T-helper 1 cell treated with Interleukin-12 subunit alpha and Interleukin-12 subunit beta and Interleukin-4 antibody, amounts not matched to agents 30 ng/mL and 1 ng/mL, for 36 hours (primary cell): ENCODE results near the gene TMEM50B. TPM values are rescaled to one million over a fixed set of nuclear protein-coding genes. Genes with fewer than 3 reads are reported as not detected.
"Not testable (repeated sequence)": the region's sequence is repeated elsewhere in the genome, so short reads cannot be mapped to it uniquely, and the experiment has no call there.

Experiments
- intact Hi-C: fragments of 100-400 bp; cut with micrococcal nuclease; formaldehyde crosslinking; loops from one replicate; pipeline ENCODE4 v1.15.1; 2024
- total RNA-seq: library from RNA; stranded (reverse); gene quantifications from 2 replicates; pipeline ENCODE4 v1.2.3, GENCODE V29; 2022

Gene TMEM50B
- total RNA-seq, 1 donor from 2014 or later = 37.8 TPM

GRCh38 chr21:33433001-33433400, 46.8 kb downstream of the TMEM50B start:
- intact Hi-C loops = no loop called here

- intact Hi-C loops = no loop called here
Measured at GRCh38 chr21:33432496-33432895, 47.3 kb downstream of the TMEM50B start.

- intact Hi-C loops = no loop called here
Measured at GRCh38 chr21:33430858-33431257, 48.9 kb downstream of the TMEM50B start.

- intact Hi-C loops = no loop called here
Measured at GRCh38 chr21:33428669-33429068, 51.1 kb downstream of the TMEM50B start.

- intact Hi-C loops = no loop called here
Measured at GRCh38 chr21:33427051-33427450, 52.7 kb downstream of the TMEM50B start.

- intact Hi-C loops = no loop called here
Measured at GRCh38 chr21:33425825-33426224, 53.9 kb downstream of the TMEM50B start.

GRCh38 chr21:33424214-33424613, 55.6 kb downstream of the TMEM50B start:
- intact Hi-C loops = no loop called here

GRCh38 chr21:33421713-33422393, 57.9 kb downstream of the TMEM50B start:
- intact Hi-C loops = no loop called here

GRCh38 chr21:33419538-33420123, 60.1 kb downstream of the TMEM50B start:
- intact Hi-C loops = no loop called here

- intact Hi-C loops = no loop called here
Measured at GRCh38 chr21:33418691-33419090, 61.1 kb downstream of the TMEM50B start.

GRCh38 chr21:33414926-33415325, 64.8 kb downstream of the TMEM50B start:
- intact Hi-C loops = no loop called here

GRCh38 chr21:33414068-33414467, 65.7 kb downstream of the TMEM50B start:
- intact Hi-C loops = no loop called here

GRCh38 chr21:33412832-33413519, 66.8 kb downstream of the TMEM50B start:
- intact Hi-C loops = no loop called here

- intact Hi-C loops = not testable (repeated sequence)
Measured at GRCh38 chr21:33412439-33412831, 67.3 kb downstream of the TMEM50B start.

- intact Hi-C loops = no loop called here
Measured at GRCh38 chr21:33411949-33412430, 67.8 kb downstream of the TMEM50B start.

GRCh38 chr21:33406493-33406892, 73.3 kb downstream of the TMEM50B start:
- intact Hi-C loops = no loop called here

GRCh38 chr21:33403786-33404585, 75.8 kb downstream of the TMEM50B start:
- intact Hi-C loops = loop anchor here (1.0 to 5.0 kb wide), 3 partner anchors 21 to 73 kb away; partner anchors contain the start of gene TMEM50B

- intact Hi-C loops = loop anchor here (5.0 kb wide), 1 partner anchor 74 kb away; the partner anchor contains the start of gene TMEM50B
Measured at GRCh38 chr21:33403128-33403785, 76.5 kb downstream of the TMEM50B start, which contains the start of gene IFNGR2. IFNGR2 (plus strand) TSS chr21:33403413; CDS start chr21:33403544, 131 bp downstream.

GRCh38 chr21:33402001-33402979, 77.5 kb downstream of the TMEM50B start:
- intact Hi-C loops = loop anchor here (5.0 kb wide), 1 partner anchor 75 kb away; the partner anchor contains the start of gene TMEM50B
